ENCODE data around the gene ST8SIA5.

ST8SIA5 gene

DNA sequence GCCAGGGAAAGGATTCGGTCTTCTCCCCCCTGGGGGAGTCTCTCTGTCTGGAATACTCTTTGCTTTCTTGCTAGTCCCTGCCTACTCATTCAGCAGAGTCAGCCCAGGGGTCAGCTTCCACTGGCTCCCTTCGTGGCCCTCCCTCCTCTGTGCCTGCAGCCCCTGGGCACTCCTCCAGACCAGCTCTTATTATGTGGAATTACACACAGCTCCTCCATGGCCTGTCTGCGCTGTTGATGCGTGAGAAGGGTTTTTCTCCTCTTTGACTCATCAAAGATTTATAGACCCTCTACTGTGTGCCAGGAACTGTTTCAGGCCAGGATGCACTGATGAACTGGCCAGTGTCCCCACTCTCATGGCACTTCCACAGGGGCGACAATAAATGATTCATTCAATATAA is 44.4 kb downstream of the ST8SIA5 start:
- no peaks in the 10 kb centered on the region for H3K36me3 ChIP-seq (ENCODE audit: insufficient read depth, low read length)
- peaks cover 14% of the 10 kb centered on the region; the same call in 1 of the 2 replicates for H3K4me1 ChIP-seq (ENCODE audit: insufficient read depth, low read length)
- no peak overlapping the region for H3K9ac ChIP-seq (ENCODE audit: low read depth, low read length)
- H3K9me3 ChIP-seq (ENCODE audit: control insufficient read depth, insufficient read depth, low read length) = no peaks in the 10 kb centered on the region

DNA sequence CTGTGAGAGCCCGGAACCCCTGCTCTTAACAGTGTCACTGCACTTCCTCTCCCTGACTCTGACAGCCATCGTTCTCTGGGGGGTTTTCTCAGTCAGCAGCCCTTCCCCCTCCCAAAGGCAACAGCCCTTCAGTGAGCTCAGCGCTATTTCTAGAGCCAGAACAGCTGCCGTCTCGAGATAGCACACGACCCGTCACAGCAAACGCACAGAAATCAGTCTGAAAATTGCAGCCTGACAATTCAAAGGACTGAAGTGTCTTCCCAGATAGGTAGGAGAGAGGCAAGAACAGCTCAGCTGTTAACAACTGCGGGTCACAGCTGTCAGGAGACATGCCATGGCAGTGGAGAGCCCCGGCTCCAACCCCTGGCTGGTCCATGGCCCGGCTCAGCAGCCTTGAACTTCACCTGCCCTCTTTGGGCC is 45.4 kb downstream of the ST8SIA5 start:
- H3K9ac ChIP-seq (ENCODE audit: low read depth, low read length) = no peak overlapping the region
- H3K9me3 ChIP-seq (ENCODE audit: control insufficient read depth, insufficient read depth, low read length) = no peaks in the 10 kb centered on the region
- H3K4me1 ChIP-seq (ENCODE audit: insufficient read depth, low read length) = peaks cover 23% of the 10 kb centered on the region; the same call in 1 of the 2 replicates
- H3K36me3 ChIP-seq (ENCODE audit: insufficient read depth, low read length) = no peaks in the 10 kb centered on the region

DNA sequence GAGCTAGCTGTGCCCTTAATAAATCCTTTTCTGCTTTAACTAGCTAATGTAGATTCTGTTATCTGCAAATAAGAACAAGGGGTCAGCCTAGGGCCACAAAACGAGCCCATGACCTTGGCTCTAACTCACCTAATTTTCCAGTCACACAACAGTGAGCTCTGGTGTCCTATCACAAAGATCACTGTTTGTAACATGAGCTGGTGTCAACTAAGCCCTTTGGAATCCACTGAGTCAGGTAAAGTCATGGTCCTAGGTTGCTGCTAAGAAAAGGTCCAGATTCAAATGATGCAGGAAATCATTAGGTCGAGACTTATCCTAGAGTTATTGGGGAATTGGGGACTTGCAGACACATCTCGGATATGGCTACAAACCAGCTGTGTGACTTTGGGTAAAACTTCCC is 49.9 kb downstream of the ST8SIA5 start:
- no peaks in the 10 kb centered on the region for H3K36me3 ChIP-seq (ENCODE audit: insufficient read depth, low read length)
- no peak overlapping the region for H3K9ac ChIP-seq (ENCODE audit: low read depth, low read length)
- H3K9me3 ChIP-seq (ENCODE audit: control insufficient read depth, insufficient read depth, low read length) = no peaks in the 10 kb centered on the region

GRCh38 chr18:46705521-46705920 is 51.3 kb downstream of the ST8SIA5 start:
- no peaks in the 10 kb centered on the region for H3K36me3 ChIP-seq (ENCODE audit: insufficient read depth, low read length)
- H3K9ac ChIP-seq (ENCODE audit: low read depth, low read length) = no peak overlapping the region
- H3K9me3 ChIP-seq (ENCODE audit: control insufficient read depth, insufficient read depth, low read length) = no peaks in the 10 kb centered on the region
- H3K4me1 ChIP-seq (ENCODE audit: insufficient read depth, low read length) = peaks cover 13% of the 10 kb centered on the region; the same call in 1 of the 2 replicates

More for the DNA sequence above, 49.9 kb downstream of the ST8SIA5 start:
- peaks cover 21% of the 10 kb centered on the region; the same call in 1 of the 2 replicates for H3K4me1 ChIP-seq (ENCODE audit: insufficient read depth, low read length)

- Histone ChIP-seq H3K9me3 (ENCODE audit: control insufficient read depth, insufficient read depth, low read length) (no peaks in the 10 kb centered on the region), H3K36me3 (ENCODE audit: insufficient read depth, low read length) (no peaks in the 10 kb centered on the region), H3K9ac (ENCODE audit: low read depth, low read length) (no peak overlapping the region), H3K4me1 (ENCODE audit: insufficient read depth, low read length) (peaks cover 13% of the 10 kb centered on the region; the same call in 1 of the 2 replicates)
Measured at GRCh38 chr18:46704816-46705215, 52.0 kb downstream of the ST8SIA5 start.

DNA sequence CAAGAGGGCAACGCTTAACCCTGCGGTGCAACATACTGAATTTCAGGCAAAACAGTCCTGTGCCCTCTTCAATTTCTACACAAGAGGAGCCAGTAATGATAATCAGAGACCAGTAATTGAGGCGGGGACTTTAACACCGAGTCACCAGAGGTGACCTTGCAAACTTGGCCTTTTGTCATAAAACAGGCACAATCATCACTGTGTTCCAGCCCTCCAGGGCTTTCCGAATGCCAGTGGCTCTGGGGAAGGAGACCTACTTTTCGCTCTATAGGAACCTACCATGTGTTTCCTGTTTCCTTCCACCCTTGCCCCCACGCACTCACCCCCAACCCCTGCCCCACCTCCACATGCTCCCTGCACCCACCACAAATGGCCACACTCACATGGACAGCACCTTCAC is 52.7 kb downstream of the ST8SIA5 start:
- no peaks in the 10 kb centered on the region for H3K36me3 ChIP-seq (ENCODE audit: insufficient read depth, low read length)
- H3K9ac ChIP-seq (ENCODE audit: low read depth, low read length) = no peak overlapping the region
- H3K9me3 ChIP-seq (ENCODE audit: control insufficient read depth, insufficient read depth, low read length) = no peaks in the 10 kb centered on the region
- peaks cover 13% of the 10 kb centered on the region; the same call in 1 of the 2 replicates for H3K4me1 ChIP-seq (ENCODE audit: insufficient read depth, low read length)

DNA sequence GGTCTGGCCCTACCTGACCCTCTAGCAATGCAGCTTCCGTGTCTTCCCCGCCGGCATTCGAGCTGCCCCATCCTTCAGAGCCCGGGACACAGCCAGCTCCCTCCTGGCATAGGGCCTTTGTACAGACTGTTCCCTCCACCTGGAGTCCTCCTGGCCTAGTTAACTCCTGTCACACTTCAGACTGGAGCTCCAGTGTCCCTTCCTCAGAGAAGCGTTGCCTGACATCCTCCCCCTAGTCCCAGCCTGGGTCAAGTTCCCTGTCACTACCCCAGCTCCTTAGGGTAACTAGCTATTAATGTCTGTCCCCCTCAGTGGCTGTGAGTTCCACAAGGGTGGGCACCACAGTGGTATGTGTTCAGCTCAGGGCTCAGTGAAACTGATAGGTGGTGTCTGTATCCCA is 54.4 kb downstream of the ST8SIA5 start:
- Histone ChIP-seq H3K9me3 (ENCODE audit: control insufficient read depth, insufficient read depth, low read length) (no peaks in the 10 kb centered on the region), H3K4me1 (ENCODE audit: insufficient read depth, low read length) (peaks cover 9% of the 10 kb centered on the region; the same call in 1 of the 2 replicates), H3K9ac (ENCODE audit: low read depth, low read length) (no peak overlapping the region), H3K36me3 (ENCODE audit: insufficient read depth, low read length) (no peaks in the 10 kb centered on the region)

GRCh38 chr18:46700066-46700824 is 56.6 kb downstream of the ST8SIA5 start:
- no peaks in the 10 kb centered on the region; the same call in 1 of the 2 replicates for H3K4me1 ChIP-seq (ENCODE audit: insufficient read depth, low read length)
- no peaks in the 10 kb centered on the region for H3K9me3 ChIP-seq (ENCODE audit: control insufficient read depth, insufficient read depth, low read length)
- H3K9ac ChIP-seq (ENCODE audit: low read depth, low read length) = no peak overlapping the region
- H3K36me3 ChIP-seq (ENCODE audit: insufficient read depth, low read length) = no peaks in the 10 kb centered on the region

DNA sequence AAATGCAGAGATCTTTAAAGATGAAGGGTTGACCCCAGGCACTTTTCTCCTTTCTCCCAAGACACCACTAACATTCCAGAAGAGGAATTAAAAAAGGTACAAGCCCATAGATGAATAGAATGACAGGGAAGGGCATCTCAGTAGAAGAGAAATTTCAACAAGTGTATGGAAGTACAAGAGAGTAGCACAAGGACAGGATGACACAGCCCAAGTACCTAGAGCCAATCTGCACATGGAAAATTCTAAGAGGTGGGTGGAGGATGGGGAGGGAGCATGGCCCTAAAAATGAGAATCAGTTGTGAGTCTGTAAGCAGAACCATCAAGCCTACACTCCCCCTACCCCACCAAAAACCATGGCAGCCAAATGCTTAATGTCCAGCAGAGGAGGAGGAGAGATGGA is 60.2 kb downstream of the ST8SIA5 start:
- H3K9me3 ChIP-seq (ENCODE audit: control insufficient read depth, insufficient read depth, low read length) = no peaks in the 10 kb centered on the region
- no peak overlapping the region for H3K9ac ChIP-seq (ENCODE audit: low read depth, low read length)
- H3K36me3 ChIP-seq (ENCODE audit: insufficient read depth, low read length) = no peaks in the 10 kb centered on the region
- H3K4me1 ChIP-seq (ENCODE audit: insufficient read depth, low read length) = no peaks in the 10 kb centered on the region

DNA sequence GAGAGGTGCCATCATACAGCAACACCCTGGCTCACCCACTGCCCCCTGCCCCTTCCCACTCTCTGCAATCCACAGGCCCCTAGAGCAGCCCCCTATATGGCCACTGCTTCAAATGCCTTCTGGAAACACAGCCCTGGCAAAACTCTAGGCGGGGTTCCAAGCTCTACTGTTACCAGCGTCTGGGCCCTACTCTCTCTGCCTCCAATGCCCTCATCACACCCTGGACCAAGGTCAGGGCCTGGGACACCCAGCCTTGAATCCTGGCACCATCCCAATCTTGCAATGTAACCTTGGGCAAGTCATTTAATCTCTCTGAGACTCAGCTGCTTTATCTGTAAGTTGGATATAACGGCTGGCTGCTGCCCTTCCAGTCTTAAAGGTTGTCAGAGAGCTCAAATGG is 60.6 kb downstream of the ST8SIA5 start:
- H3K9me3 ChIP-seq (ENCODE audit: control insufficient read depth, insufficient read depth, low read length) = no peaks in the 10 kb centered on the region
- no peaks in the 10 kb centered on the region for H3K4me1 ChIP-seq (ENCODE audit: insufficient read depth, low read length)
- no peaks in the 10 kb centered on the region for H3K36me3 ChIP-seq (ENCODE audit: insufficient read depth, low read length)
- H3K9ac ChIP-seq (ENCODE audit: low read depth, low read length) = no peak overlapping the region

DNA sequence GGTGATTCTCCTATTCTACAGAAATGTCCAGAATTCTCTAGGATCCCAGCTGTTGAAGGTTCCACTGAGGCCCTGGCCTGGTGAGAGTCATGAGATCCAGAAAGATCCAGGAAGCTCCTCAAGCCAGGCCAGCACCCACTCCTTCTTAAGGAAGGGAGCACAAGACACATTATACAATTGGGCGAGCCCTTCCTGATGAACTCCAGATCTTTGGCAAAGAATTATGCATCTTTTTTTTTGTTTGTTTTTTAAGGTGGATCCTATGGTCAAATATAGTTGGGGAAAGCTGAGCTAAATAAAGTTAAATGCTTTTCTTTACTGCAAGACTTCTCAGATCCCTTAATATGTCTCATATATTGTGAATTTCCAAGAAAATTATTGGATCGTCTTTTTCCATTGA is 62.9 kb downstream of the ST8SIA5 start:
- no peaks in the 10 kb centered on the region for H3K4me1 ChIP-seq (ENCODE audit: insufficient read depth, low read length)
- H3K9ac ChIP-seq (ENCODE audit: low read depth, low read length) = no peak overlapping the region
- H3K9me3 ChIP-seq (ENCODE audit: control insufficient read depth, insufficient read depth, low read length) = no peaks in the 10 kb centered on the region
- H3K36me3 ChIP-seq (ENCODE audit: insufficient read depth, low read length) = no peaks in the 10 kb centered on the region

GRCh38 chr18:46688853-46689525 is 67.9 kb downstream of the ST8SIA5 start:
- no peaks in the 10 kb centered on the region for H3K9me3 ChIP-seq (ENCODE audit: control insufficient read depth, insufficient read depth, low read length)
- H3K4me1 ChIP-seq (ENCODE audit: insufficient read depth, low read length) = no peaks in the 10 kb centered on the region
- H3K9ac ChIP-seq (ENCODE audit: low read depth, low read length) = no peak overlapping the region
- H3K36me3 ChIP-seq (ENCODE audit: insufficient read depth, low read length) = no peaks in the 10 kb centered on the region

DNA sequence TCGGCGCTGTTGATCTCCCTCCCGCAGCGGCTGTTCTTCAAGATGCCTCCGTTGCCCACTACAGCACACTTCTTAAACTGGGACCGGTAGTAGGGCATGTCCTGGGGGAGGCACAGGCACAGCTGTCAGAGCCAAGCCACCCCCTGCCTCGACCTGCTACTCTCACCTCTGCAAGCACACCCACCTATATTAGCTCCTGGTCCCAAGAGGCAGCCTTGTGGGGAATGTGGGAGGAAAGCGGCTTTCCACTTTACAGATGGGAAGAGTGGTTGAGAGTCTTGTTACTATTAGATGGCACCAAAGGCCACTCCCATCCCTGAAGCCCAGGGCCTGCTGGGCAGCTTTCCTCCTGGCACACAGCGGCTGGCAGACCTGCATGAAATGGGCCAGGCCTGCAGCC is 70.7 kb downstream of the ST8SIA5 start:
- Histone ChIP-seq H3K36me3 (ENCODE audit: insufficient read depth, low read length) (no peaks in the 10 kb centered on the region), H3K9ac (ENCODE audit: low read depth, low read length) (no peak overlapping the region), H3K4me1 (ENCODE audit: insufficient read depth, low read length) (no peaks in the 10 kb centered on the region), H3K9me3 (ENCODE audit: control insufficient read depth, insufficient read depth, low read length) (no peaks in the 10 kb centered on the region)

DNA sequence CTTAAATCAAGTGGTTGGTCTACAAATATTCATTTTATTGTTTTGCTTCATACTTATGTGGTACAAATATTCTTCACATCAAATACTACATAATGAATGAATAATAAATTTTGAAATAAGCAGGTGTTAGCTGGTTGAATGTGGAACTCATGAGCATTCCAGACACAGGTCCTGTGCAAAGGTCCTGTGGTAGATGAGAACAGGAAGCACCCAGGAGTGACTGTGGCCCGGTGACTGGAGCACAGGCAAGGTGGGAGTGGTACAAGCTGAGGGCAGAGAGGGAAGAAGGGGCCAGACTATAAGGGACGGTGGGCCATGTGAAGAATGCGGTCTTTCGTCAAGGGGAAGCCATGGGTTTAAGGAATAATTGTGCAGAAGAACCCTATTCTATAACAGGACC is 73.6 kb downstream of the ST8SIA5 start:
- Histone ChIP-seq H3K4me1 (ENCODE audit: insufficient read depth, low read length) (no peaks in the 10 kb centered on the region; the same call in 1 of the 2 replicates), H3K36me3 (ENCODE audit: insufficient read depth, low read length) (no peaks in the 10 kb centered on the region), H3K9ac (ENCODE audit: low read depth, low read length) (no peak overlapping the region), H3K9me3 (ENCODE audit: control insufficient read depth, insufficient read depth, low read length) (no peaks in the 10 kb centered on the region)

Data from ES-I3 (cell line).